NT2/D1 (cell line): ENCODE measurements around the gene SERPINF2.
"Not testable (repeated sequence)": the region's sequence is repeated elsewhere in the genome, so short reads cannot be mapped to it uniquely, and the experiment has no call there.

Experiments used
- DNase-seq: peaks from one replicate; pipeline ENCODE4 v3.0.0-alpha.2; 2011; ENCODE audit warnings: low read depth, low spot score
- H3K27me3 ChIP-seq: 2 replicates; pipeline ENCODE4 v1.6.0; 2011; ENCODE audit warnings: mild to moderate bottlenecking; ENCODE audit not compliant: insufficient read length, insufficient read depth
- H3K36me3 ChIP-seq: 2 replicates; pipeline ENCODE4 v1.6.1; 2011; ENCODE audit warnings: mild to moderate bottlenecking, low read length, mixed read lengths; ENCODE audit not compliant: insufficient read depth, insufficient read length
- H3K4me1 ChIP-seq: 2 replicates; pipeline ENCODE4 v1.5.1; 2011; ENCODE audit not compliant: insufficient read depth, insufficient read length
- H3K4me3 ChIP-seq: 2 replicates; pipeline ENCODE4 v1.5.1; 2011; ENCODE audit warnings: low read depth; ENCODE audit not compliant: insufficient read length
- H3K9ac ChIP-seq: 2 replicates; pipeline ENCODE4 v1.6.0; 2011; ENCODE audit warnings: low read depth; ENCODE audit not compliant: insufficient read length
- H3K9me3 ChIP-seq: 2 replicates; pipeline ENCODE4 v1.5.1; 2011; ENCODE audit warnings: mild to moderate bottlenecking, low read length; ENCODE audit not compliant: insufficient read depth
- SUZ12 ChIP-seq: IDR thresholded peaks from 2 replicates; pipeline ENCODE4 v1.6.1; 2011; ENCODE audit not compliant: insufficient read length, insufficient read depth; ENCODE audit errors: extremely low read depth
- YY1 ChIP-seq: IDR thresholded peaks from 2 replicates; pipeline ENCODE4 v1.6.1; 2011; ENCODE audit not compliant: insufficient read length, insufficient read depth
- ZNF274 ChIP-seq: IDR thresholded peaks from 2 replicates; pipeline ENCODE4 v1.6.1; 2011; ENCODE audit warnings: mild to moderate bottlenecking, low read depth, low read length

The SERPINF2 gene

DNA sequence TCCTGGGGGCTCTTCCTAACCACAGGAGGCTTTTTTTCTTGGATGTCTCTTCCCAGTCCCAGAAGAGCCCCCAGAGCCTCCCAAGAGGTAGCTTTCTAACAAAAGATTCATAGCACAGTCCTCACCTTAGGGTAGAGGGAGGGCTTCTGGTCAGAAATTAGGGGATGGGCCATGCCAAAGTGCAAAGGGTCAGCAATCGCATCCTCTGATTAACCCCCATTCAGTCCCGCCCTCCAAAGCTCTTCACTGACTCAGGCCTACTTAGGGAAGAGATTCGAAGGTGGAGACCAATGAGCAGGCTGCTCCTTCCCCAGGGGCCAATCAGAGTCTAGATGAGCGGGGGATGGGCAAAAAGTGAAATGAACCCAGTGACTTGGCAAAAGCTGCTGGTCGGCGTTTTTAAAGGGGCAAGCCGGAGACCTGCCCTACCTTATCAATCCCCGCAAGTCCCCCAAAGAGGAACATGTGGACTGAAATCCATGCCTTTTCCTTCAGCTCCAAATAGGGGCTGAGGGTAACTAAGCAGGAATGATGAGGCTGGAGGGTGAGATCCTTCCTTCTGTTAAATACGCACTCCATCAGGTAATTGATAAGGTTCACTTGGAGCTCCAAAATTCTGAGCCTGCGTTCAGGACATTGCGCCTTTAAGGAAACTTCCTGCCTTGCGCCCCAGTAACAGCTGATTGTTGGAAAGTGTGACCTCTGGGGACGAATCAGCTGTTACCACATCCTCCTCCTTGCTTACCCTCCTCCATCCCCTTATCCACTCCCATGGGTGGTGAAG is 25.6 kb upstream of the SERPINF2 start:
- H3K4me3 ChIP-seq = peak overlapping the region; percentile 88
- H3K9me3 ChIP-seq = no peaks in the 10 kb centered on the region
- peaks cover 22% of the 10 kb centered on the region for H3K36me3 ChIP-seq

DNA sequence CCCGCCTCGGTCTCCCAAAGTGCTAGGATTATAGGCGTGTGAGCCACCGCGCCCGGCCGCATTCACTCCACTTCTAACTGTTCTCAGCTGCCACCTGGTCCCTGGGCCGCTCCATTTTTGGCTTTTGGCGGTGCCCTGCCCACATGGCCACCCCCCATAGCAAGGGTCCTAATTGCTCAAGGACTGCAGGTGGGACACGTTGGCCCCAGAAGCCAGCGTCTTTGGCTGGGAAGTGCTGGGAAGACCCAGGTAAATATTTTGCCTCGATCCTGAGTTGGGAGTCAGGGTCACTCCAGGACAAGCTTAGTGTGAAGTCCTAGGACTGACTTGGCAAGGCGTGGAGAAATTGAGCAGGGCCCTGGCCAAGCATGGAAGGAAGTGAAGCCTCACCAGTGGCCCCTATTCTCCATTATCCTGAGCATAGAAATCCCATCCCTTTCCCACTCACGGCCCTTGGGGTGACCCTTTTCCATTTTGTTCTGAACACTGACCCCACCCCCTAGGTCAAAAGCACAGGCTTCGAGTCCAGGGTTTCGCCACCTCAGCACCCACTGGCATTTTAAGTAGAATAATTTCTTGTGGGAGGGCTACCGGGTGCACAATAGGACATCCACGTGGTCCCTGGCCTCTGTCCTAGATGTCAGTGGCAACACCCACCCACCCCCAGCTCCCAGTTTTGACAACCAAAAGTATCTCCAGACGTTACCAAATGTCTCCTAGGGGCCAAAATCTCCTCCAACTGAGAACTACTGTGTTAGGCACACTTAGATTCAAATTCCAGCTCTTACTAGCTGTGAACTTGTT is 24.1 kb upstream of the SERPINF2 start:
- Histone ChIP-seq H3K9me3 (no peaks in the 10 kb centered on the region), H3K36me3 (peaks cover 8% of the 10 kb centered on the region), H3K27me3 (no peaks in the 10 kb centered on the region), H3K4me1 (peaks cover 14% of the 10 kb centered on the region), H3K4me3 (no peak overlapping the region), H3K9ac (no peak overlapping the region)
- DNase-seq = no peak
- TF ChIP-seq YY1 = no peak
- TF ChIP-seq SUZ12 = no peak

More for the DNA sequence above, 25.6 kb upstream of the SERPINF2 start:
- TF ChIP-seq ZNF274 = no peak
- TF ChIP-seq YY1 = no peak
- no peak for TF ChIP-seq SUZ12
- Histone ChIP-seq H3K9ac (peak overlapping the region; percentile 95), H3K27me3 (no peaks in the 10 kb centered on the region), H3K4me1 (peaks cover 24% of the 10 kb centered on the region)
- peak; percentile 96 for DNase-seq

DNA sequence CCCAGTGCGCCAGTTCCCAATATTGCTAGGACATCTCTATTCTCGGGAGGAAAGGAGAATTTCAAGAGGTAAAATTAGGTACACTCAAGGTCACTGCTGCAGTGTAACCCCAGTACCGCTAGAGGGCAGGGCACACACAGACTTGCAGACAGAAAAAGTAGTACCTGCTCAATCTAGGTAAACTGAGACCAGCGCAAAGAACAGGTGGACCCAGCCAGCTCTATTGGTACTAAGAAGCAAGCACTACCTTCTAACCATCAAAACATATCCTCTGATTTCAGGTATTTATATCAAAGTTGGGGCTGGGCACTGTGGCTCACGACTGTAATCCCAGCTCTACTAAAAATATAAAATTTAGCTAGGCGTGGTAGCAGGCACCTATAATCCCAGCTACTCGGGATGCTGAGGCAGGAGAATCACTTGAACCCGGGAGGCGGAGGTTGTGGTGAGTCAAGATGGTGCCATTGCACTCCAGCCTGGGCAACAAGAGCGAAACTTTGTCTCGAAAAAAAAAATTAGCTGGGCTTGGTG is 21.8 kb upstream of the SERPINF2 start:
- no peak overlapping the region for H3K9ac ChIP-seq

DNA sequence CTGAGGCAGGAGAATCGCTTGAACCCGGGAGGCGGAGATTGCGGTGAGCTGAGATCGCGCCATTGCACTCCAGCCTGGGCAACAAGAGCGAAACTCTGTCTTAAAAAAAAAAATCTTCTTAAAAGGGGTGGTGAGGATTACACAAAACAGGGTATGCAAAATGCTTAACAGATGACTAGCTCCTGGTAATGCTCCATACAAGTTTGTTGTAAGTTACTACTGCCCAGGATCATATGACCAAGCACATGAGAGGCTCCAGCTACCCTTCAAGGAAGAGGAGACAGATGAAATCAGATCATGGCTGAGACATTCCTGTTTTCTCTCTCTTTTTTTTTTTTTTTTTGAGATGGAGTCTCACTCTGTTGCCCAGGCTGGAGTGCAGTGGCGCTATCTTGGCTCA is 20.6 kb upstream of the SERPINF2 start:
- peaks cover 11% of the 10 kb centered on the region for H3K4me1 ChIP-seq

More for the DNA sequence above, 21.8 kb upstream of the SERPINF2 start:
- peaks cover 11% of the 10 kb centered on the region for H3K4me1 ChIP-seq
- no peaks in the 10 kb centered on the region for H3K27me3 ChIP-seq
- DNase-seq = no peak
- H3K36me3 ChIP-seq = peaks cover 1% of the 10 kb centered on the region
- no peaks in the 10 kb centered on the region for H3K9me3 ChIP-seq
- TF ChIP-seq SUZ12 (no peak), ZNF274 (no peak), YY1 (no peak)
- no peak overlapping the region for H3K4me3 ChIP-seq

DNA sequence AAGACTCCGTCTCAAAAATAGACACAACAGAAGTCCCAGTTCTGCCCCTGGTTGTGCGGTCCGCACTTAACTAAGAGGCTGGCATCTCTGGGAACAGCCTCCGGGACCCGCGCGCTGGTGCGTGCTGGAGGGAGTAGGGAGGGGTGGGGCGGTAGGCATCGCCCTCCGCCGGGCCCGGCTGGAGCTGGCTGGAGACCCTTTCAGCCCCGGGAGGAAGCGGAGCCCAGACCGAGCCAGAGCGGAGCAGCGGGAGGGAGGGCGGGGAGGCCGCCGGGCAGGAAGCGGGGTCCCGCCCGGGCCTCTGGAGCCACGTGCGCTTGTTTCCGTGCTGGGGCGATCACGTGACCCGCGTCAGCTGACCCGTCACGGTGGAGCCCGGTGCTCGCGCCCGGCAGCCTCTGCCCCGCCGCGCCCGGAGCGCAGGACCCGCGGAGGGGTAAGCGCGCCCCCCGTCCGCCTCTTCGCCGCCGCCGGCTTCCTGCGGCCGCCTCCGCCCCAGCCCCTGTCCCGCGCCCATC is 18.3 kb upstream of the SERPINF2 start, which contains the start of gene WDR81:
Gene WDR81 (plus strand): TSS at position 354 of the 518 bp plus-strand sequence. CDS start 256 bp downstream, outside the sequence.
- Histone ChIP-seq H3K27me3 (no peaks in the 10 kb centered on the region), H3K36me3 (peaks cover 26% of the 10 kb centered on the region), H3K4me3 (peak within 1 kb of the TSS; percentile 39), H3K9ac (peak within 1 kb of the TSS; percentile 80), H3K9me3 (no peaks in the 10 kb centered on the region), H3K4me1 (peaks cover 8% of the 10 kb centered on the region)
- no peak for DNase-seq
- TF ChIP-seq ZNF274 (no peak), YY1 (no peak), SUZ12 (no peak)

More for the DNA sequence above, 20.6 kb upstream of the SERPINF2 start:
- not testable (repeated sequence) for H3K4me3 ChIP-seq, DNase-seq, H3K27me3 ChIP-seq, H3K36me3 ChIP-seq, H3K9me3 ChIP-seq, H3K9ac ChIP-seq

DNA sequence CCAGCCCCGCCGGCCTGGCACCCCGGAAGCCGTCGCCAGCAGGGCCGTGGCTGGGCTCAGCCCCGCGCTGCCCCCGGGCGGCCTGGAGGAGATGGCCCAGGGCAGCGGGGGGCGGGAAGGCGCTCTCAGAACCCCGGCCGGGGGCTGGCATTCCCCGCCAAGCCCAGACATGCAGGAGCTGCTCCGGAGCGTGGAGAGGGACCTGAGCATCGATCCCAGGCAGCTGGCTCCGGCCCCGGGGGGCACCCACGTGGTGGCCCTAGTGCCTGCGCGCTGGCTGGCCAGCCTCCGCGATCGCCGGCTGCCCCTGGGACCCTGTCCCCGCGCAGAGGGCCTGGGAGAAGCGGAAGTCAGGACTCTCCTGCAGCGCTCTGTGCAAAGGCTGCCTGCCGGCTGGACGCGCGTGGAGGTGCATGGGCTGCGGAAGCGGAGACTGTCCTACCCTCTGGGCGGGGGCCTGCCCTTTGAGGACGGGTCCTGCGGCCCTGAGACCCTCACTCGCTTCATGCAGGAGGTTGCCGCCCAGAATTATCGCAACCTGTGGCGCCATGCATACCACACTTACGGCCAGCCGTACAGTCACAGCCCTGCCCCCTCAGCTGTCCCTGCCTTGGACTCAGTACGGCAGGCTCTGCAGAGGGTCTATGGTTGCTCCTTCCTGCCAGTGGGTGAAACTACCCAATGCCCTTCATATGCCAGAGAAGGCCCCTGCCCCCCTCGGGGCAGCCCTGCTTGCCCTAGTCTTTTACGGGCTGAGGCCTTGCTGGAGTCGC is 17.6 kb upstream of the SERPINF2 start:
- TF ChIP-seq ZNF274 (no peak), SUZ12 (no peak), YY1 (no peak)
- H3K36me3 ChIP-seq = peaks cover 26% of the 10 kb centered on the region
- peak overlapping the region; percentile 39 for H3K4me3 ChIP-seq
- DNase-seq = no peak
- H3K27me3 ChIP-seq = no peaks in the 10 kb centered on the region
- peak overlapping the region; percentile 80 for H3K9ac ChIP-seq
- peaks cover 7% of the 10 kb centered on the region for H3K4me1 ChIP-seq
- no peaks in the 10 kb centered on the region for H3K9me3 ChIP-seq
